Fibroblast of skin of back (primary cell): ENCODE data around the gene VPS26C.
A peak's percentile ranks its signal among the peaks of the same experiment; 100 is the strongest.

Source experiments
- DNase-seq: peaks from one replicate; pipeline ENCODE4 v3.0.0-alpha.2; 2013

Gene VPS26C

DNA sequence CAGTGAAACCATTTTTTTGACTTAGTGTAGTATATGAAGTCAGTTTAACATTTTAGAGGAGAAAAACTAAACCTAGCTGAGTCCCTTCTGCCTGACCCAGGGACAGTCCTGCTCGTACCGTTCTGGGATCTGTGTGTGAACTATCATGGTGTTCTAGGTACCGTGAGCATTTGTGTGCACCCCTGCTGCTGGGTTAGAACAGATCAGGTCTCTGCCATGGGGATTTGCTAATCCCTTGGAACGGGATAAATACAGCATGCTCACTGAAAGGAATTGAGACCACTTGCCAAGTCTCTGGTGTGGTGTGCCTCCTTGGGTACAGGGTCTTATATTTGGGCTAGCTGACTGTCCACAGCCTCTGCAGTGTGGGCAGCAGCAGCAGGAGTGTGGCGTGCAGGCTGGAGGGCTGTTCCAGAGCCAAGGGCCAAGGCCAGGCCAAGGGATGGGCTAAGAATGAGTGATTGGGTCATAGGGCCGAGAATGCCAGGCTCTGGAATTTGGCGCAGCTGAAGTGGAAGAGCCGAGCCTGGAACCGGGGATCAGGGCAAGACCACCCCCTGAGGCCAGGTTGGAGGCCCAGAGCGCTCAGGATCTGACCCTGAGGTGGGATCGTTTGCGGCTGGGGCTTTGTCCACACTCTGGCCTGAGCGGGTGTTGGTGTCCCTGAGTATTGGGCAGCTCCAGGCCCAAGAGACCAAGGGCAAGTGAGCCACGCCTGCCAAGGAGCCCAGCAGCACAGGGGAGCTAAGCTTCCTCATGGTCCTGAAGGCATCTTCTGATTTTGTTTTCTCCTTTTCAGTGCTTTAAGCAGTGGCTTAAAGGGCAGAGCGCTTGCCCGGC is 66.3 kb downstream of the VPS26C start:
- DNase-seq = no peak

- DNase-seq = peak; percentile 66
These were observed 67.8 kb downstream of the VPS26C start for GRCh38 chr21:37199057-37199924.

DNA sequence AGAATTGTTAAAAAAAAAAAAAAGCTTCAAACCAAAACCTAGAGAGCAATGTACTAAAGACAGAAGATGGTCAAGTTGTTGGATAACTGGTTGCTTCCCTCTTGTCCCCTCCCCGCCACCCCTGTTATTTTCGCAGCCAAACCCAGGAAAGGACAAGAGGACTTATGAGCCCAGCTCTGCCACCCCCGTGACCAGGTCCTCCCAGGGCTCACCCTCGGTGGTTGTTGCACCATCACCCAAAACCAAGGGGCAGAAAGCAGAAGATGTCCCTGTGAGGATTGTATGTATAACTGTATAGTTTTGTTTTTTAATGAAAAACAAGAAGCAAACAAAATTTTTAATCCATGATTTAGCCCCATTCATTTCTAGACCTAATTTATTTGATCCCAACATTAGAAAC is 69.4 kb downstream of the VPS26C start:
- DNase-seq = no peak

DNA sequence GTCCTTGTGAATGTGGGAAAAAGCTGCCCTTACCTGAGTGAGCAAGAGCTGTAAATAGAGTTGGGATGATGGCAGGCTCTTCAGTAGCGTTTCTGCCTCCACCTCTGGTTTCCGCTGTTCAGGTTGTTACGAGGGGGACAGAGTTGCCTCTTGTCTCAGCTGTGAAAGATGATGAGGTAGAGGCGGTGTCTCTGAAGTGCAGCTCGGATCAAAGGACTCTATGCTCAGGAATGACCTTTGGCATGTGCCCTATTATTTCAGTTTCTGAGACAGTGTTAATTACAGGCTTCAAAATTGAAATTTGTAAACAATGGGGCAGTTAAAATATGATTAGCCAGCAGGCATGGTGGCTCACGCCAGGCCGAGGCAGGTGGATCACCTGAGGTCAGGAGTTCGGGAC is 70.3 kb downstream of the VPS26C start:
- no peak for DNase-seq

- DNase-seq = no peak
These were observed 71.5 kb downstream of the VPS26C start for GRCh38 chr21:37195610-37196009.

GRCh38 chr21:37195059-37195458 is 72.1 kb downstream of the VPS26C start:
- no peak for DNase-seq

DNA sequence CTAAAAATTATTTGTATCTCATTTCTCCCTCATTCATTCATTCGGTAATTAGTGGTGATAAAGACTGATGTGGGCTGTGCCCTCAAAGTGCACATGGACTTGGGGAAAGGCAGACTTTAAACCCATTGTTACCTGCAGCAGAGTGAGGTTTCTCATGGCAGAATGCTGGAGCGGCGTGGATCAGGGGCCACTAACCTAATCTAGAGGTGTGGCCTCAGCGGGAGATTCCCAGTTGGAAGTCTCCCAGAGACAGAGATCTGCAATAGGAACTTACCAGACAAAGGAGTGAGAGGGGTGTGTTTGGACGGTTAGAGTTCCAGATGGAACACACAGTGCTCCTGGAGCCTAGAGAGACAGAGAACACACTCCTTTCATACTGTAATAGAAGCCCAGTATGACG is 73.5 kb downstream of the VPS26C start:
- no peak for DNase-seq

GRCh38 chr21:37193006-37193405 is 74.1 kb downstream of the VPS26C start:
- DNase-seq = no peak

- no peak for DNase-seq
These were observed 75.1 kb downstream of the VPS26C start for GRCh38 chr21:37192019-37192418.

DNA sequence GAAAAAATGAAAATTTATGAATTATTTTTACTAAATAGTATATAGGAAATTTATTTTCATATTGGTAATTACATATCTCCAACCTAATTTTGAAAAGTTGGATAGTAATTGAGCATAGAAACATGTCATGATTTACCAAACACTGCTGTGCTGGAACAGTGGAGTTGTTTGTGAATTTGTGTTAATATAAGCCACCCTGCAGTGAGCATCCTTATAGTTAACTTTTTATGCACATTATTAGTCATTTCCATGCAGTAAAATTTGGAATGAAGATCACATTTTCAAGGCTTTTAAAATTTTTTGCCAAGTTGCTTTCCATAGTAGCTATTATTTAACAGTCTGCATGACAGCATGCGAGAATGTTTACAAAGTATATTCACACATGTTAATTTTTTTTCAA is 78.3 kb downstream of the VPS26C start:
- DNase-seq = no peak

DNA sequence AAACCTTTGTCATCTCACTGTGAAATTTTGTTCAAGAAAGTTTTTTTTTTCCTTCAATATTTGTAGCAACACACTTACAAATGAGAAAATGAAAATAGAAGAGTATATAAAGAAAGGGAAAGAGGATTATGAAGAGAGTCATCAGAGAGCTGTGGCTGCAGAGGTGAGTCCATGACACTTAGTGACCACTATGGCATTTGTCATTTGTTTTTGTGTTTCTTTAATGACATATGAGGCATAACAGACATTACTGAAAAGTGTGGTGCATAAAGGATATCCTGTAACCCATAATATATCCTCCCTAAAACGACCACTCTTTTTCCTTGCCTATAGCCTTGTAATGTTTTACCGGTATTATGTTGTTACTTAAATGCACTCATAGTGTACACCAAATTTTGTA is 80.2 kb downstream of the VPS26C start:
- DNase-seq = no peak

GRCh38 chr21:37184784-37185593 is 82.1 kb downstream of the VPS26C start:
- no peak for DNase-seq

GRCh38 chr21:37183749-37184148 is 83.4 kb downstream of the VPS26C start:
- DNase-seq = no peak

- no peak for DNase-seq
These were observed 84.9 kb downstream of the VPS26C start for GRCh38 chr21:37182222-37182621.

DNA sequence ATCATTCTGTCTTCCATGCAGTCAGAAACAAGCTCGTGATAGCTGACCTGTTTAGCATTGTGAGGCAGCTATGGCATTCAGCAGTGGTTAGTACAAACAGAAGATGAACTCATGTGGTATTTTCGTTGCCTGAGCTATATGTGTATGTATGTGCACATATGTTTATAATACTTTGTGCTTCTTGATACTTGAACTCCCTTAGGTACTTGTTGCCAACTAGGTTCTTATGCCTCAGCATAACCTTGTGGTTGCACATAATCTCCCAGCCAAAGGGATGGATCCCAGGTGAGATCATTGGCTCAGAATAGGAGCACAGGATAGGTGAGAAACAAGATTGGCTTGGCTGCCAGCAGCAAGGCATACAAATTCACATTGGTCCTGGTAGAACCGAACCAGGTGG is 86.1 kb downstream of the VPS26C start:
- peak; percentile 5 for DNase-seq

GRCh38 chr21:37176716-37177115 is 90.4 kb downstream of the VPS26C start:
- DNase-seq = peak; percentile 6
